HEK293T (cell line): Measurements from ENCODE around the gene ANKRD16.
"Not testable (repeated sequence)": the region's sequence is repeated elsewhere in the genome, so short reads cannot be mapped to it uniquely, and the experiment has no call there.

Source experiments
- ARNT ChIP-seq: fragments of 450-650 bp; IDR thresholded peaks from 2 replicates; pipeline ENCODE4 v1.6.1; 2017; ENCODE audit warnings: mild to moderate bottlenecking
- BHLHE40 ChIP-seq: fragments of 450-650 bp; IDR thresholded peaks from 2 replicates; pipeline ENCODE4 v1.6.1; 2016; ENCODE audit warnings: mild to moderate bottlenecking, moderate library complexity, borderline replicate concordance
- FOXA1 ChIP-seq: fragments of 450-650 bp; IDR thresholded peaks from 2 replicates; pipeline ENCODE4 v1.6.1; 2016; ENCODE audit warnings: mild to moderate bottlenecking
- FOXK2 ChIP-seq: fragments of 450-650 bp; IDR thresholded peaks from 2 replicates; pipeline ENCODE4 v1.6.1; 2016; ENCODE audit warnings: mild to moderate bottlenecking
- FOXM1 ChIP-seq: fragments of 450-650 bp; IDR thresholded peaks from 2 replicates; pipeline ENCODE4 v1.6.1; 2017; ENCODE audit warnings: mild to moderate bottlenecking, borderline replicate concordance
- L3MBTL2 ChIP-seq: fragments of 450-650 bp; conservative IDR thresholded peaks from 2 replicates; pipeline ENCODE4 v1.6.1; 2016; ENCODE audit warnings: mild to moderate bottlenecking
- NFRKB ChIP-seq: fragments of 450-650 bp; IDR thresholded peaks from 2 replicates; pipeline ENCODE4 v1.6.1; 2016; ENCODE audit warnings: mild to moderate bottlenecking, moderate library complexity
- SP1 ChIP-seq: fragments of 450-650 bp; IDR thresholded peaks from 2 replicates; pipeline ENCODE4 v1.6.1; 2017
- SUZ12 ChIP-seq: fragments of 450-650 bp; IDR thresholded peaks from 2 replicates; pipeline ENCODE4 v1.6.1; 2016; ENCODE audit warnings: mild to moderate bottlenecking
- TARDBP ChIP-seq: fragments of 450-650 bp; IDR thresholded peaks from 2 replicates; pipeline ENCODE4 v1.6.1; 2016
- TF ChIP-seq, protein P1 (sequence below): fragments of 450-650 bp; IDR thresholded peaks from 2 replicates; pipeline ENCODE4 v1.6.1; 2016

DNA sequence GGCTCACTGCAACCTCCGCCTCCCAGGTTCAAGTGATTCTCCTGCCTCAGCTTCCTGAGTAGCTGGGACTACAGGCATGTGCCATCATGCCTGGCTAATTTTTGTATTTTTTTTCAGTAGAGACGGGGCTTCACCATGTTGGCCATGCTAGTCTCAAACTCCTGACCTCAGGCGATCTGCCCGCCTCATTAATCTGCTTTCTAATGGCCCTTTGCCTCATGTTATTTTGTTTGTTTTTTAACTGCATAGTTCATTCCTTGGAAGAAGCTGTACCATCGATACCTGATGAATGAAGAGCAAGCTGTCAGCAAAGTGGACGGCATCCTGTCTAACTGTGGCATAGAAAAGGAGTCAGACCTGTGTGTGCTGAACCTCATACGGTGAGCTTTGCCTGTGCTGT, 19.0 kb upstream of the ANKRD16 start:
- not testable (repeated sequence) for TF ChIP-seq SP1, NFRKB, FOXM1, TARDBP, FOXA1, ARNT, FOXK2, L3MBTL2, SUZ12, BHLHE40
- TF ChIP-seq, protein P1, sequence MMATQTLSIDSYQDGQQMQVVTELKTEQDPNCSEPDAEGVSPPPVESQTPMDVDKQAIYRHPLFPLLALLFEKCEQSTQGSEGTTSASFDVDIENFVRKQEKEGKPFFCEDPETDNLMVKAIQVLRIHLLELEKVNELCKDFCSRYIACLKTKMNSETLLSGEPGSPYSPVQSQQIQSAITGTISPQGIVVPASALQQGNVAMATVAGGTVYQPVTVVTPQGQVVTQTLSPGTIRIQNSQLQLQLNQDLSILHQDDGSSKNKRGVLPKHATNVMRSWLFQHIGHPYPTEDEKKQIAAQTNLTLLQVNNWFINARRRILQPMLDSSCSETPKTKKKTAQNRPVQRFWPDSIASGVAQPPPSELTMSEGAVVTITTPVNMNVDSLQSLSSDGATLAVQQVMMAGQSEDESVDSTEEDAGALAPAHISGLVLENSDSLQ, result not testable (repeated sequence)
